Measurements from ENCODE around the gene GARRE1.

GARRE1 gene

GRCh38 chr19:34299576-34299975, 45.2 kb downstream of the GARRE1 start:
- Histone ChIP-seq H2AFZ (ENCODE audit: low read length, unreplicated experiment) (no peak overlapping the region), H3K36me3 (ENCODE audit: insufficient read depth, low read length) (no peaks in the 10 kb centered on the region), H3K4me1 (ENCODE audit: control insufficient read depth, insufficient read depth, low read length, unreplicated experiment) (no peaks in the 10 kb centered on the region), H3K79me2 (ENCODE audit: control insufficient read depth, insufficient read depth, low read length, unreplicated experiment) (no peaks in the 10 kb centered on the region), H3K4me3 (ENCODE audit: low read depth, low read length) (no peak overlapping the region), H3K27me3 (ENCODE audit: insufficient read depth, low read length) (no peaks in the 10 kb centered on the region), H3K27ac (ENCODE audit: low read depth, low read length) (no peak overlapping the region)

GRCh38 chr19:34300380-34300779, 46.0 kb downstream of the GARRE1 start:
- Histone ChIP-seq H3K36me3 (ENCODE audit: insufficient read depth, low read length) (no peaks in the 10 kb centered on the region), H3K79me2 (ENCODE audit: control insufficient read depth, insufficient read depth, low read length, unreplicated experiment) (no peaks in the 10 kb centered on the region), H3K27me3 (ENCODE audit: insufficient read depth, low read length) (no peaks in the 10 kb centered on the region), H2AFZ (ENCODE audit: low read length, unreplicated experiment) (no peak overlapping the region), H3K27ac (ENCODE audit: low read depth, low read length) (no peak overlapping the region), H3K4me3 (ENCODE audit: low read depth, low read length) (no peak overlapping the region), H3K4me1 (ENCODE audit: control insufficient read depth, insufficient read depth, low read length, unreplicated experiment) (no peaks in the 10 kb centered on the region)

- Histone ChIP-seq H3K79me2 (ENCODE audit: control insufficient read depth, insufficient read depth, low read length, unreplicated experiment) (no peaks in the 10 kb centered on the region), H3K4me1 (ENCODE audit: control insufficient read depth, insufficient read depth, low read length, unreplicated experiment) (no peaks in the 10 kb centered on the region), H3K4me3 (ENCODE audit: low read depth, low read length) (no peak overlapping the region), H3K27me3 (ENCODE audit: insufficient read depth, low read length) (no peaks in the 10 kb centered on the region), H3K27ac (ENCODE audit: low read depth, low read length) (no peak overlapping the region), H2AFZ (ENCODE audit: low read length, unreplicated experiment) (no peak overlapping the region), H3K36me3 (ENCODE audit: insufficient read depth, low read length) (no peaks in the 10 kb centered on the region)
Observed at GRCh38 chr19:34300962-34301361, 46.6 kb downstream of the GARRE1 start.
